HEK293T (cell line): Measurements from ENCODE around the gene ANKMY1.

ENCODE experiments used
- FOXA1 ChIP-seq: fragments of 450-650 bp; IDR thresholded peaks from 2 replicates; pipeline ENCODE4 v1.6.1; 2016; ENCODE audit warnings: mild to moderate bottlenecking
- SP1 ChIP-seq: fragments of 450-650 bp; IDR thresholded peaks from 2 replicates; pipeline ENCODE4 v1.6.1; 2017

GRCh38 chr2:240523451-240524281 lies 34.1 kb downstream of the ANKMY1 start:
- TF ChIP-seq SP1: no peak
- TF ChIP-seq FOXA1: no peak
